ENCODE results near the gene PTHLH. TPM values are rescaled to one million over a fixed set of nuclear protein-coding genes. Genes with fewer than 3 reads are reported as not detected.

PTHLH gene
- total RNA-seq, 3 donors from 2014 or later, result 2.4 to 7.5 (median 2.9) TPM

GRCh38 chr12:27998170-27998569, 25.6 kb upstream of the PTHLH start:
- no peak for DNase-seq (ENCODE audit: low spot score in 2 of 2)
- Histone ChIP-seq H3K4me3 (no peak overlapping the region), H3K36me3 (no peaks in the 10 kb centered on the region), H3K27ac (no peak overlapping the region), H3K27me3 (no peaks in the 10 kb centered on the region), H3K4me1 (no peaks in the 10 kb centered on the region), H3K9me3 (no peaks in the 10 kb centered on the region)
- intact Hi-C loops (cut with DNase I; ENCODE audit: low total_unique reads), result no loop called here
- TF ChIP-seq POLR2AphosphoS5 (IDR thresholded peaks at IDR 0.05) (no peak), CTCF (IDR thresholded peaks at IDR 0.05) (no peak), POLR2A (IDR thresholded peaks at IDR 0.05) (no peak)

GRCh38 chr12:27996761-27997160, 24.2 kb upstream of the PTHLH start:
- no peak overlapping the region for H3K4me3 ChIP-seq

GRCh38 chr12:27995406-27995805, 22.9 kb upstream of the PTHLH start:
- Histone ChIP-seq H3K4me3 (no peak overlapping the region), H3K4me1 (no peaks in the 10 kb centered on the region), H3K27ac (no peak overlapping the region), H3K27me3 (no peaks in the 10 kb centered on the region), H3K9me3 (no peaks in the 10 kb centered on the region), H3K36me3 (no peaks in the 10 kb centered on the region)
- intact Hi-C loops (cut with DNase I; ENCODE audit: low total_unique reads), result no loop called here
- TF ChIP-seq CTCF (IDR thresholded peaks at IDR 0.05) (no peak), POLR2AphosphoS5 (IDR thresholded peaks at IDR 0.05) (no peak), POLR2A (IDR thresholded peaks at IDR 0.05) (no peak)
- no peak for DNase-seq (ENCODE audit: low spot score in 2 of 2)

More at GRCh38 chr12:27996761-27997160, 24.2 kb upstream of the PTHLH start:
- intact Hi-C loops (cut with DNase I; ENCODE audit: low total_unique reads), result no loop called here
- no peak for TF ChIP-seq POLR2A (IDR thresholded peaks at IDR 0.05)
- TF ChIP-seq POLR2AphosphoS5 (IDR thresholded peaks at IDR 0.05), result no peak
- no peak for TF ChIP-seq CTCF (IDR thresholded peaks at IDR 0.05)
- Histone ChIP-seq H3K4me1 (no peaks in the 10 kb centered on the region), H3K27me3 (no peaks in the 10 kb centered on the region), H3K9me3 (no peaks in the 10 kb centered on the region), H3K27ac (no peak overlapping the region), H3K36me3 (no peaks in the 10 kb centered on the region)
- no peak for DNase-seq (ENCODE audit: low spot score in 2 of 2)

GRCh38 chr12:27988594-27989233, 16.2 kb upstream of the PTHLH start:
- H3K4me1 ChIP-seq, result no peaks in the 10 kb centered on the region
- H3K4me3 ChIP-seq, result no peak overlapping the region
- no peak overlapping the region for H3K27ac ChIP-seq
- H3K27me3 ChIP-seq, result no peaks in the 10 kb centered on the region
- no peak for DNase-seq (ENCODE audit: low spot score in 2 of 2)
- TF ChIP-seq POLR2AphosphoS5 (IDR thresholded peaks at IDR 0.05) (no peak), CTCF (IDR thresholded peaks at IDR 0.05) (no peak), POLR2A (IDR thresholded peaks at IDR 0.05) (no peak)
- H3K36me3 ChIP-seq, result no peaks in the 10 kb centered on the region
- H3K9me3 ChIP-seq, result no peaks in the 10 kb centered on the region
- intact Hi-C loops (cut with DNase I; ENCODE audit: low total_unique reads), result no loop called here

GRCh38 chr12:27987331-27987730, 14.8 kb upstream of the PTHLH start:
- intact Hi-C loops (cut with DNase I; ENCODE audit: low total_unique reads), result no loop called here
- Histone ChIP-seq H3K9me3 (no peaks in the 10 kb centered on the region), H3K4me1 (no peaks in the 10 kb centered on the region), H3K27ac (no peak overlapping the region), H3K27me3 (no peaks in the 10 kb centered on the region), H3K36me3 (no peaks in the 10 kb centered on the region), H3K4me3 (no peak overlapping the region)
- DNase-seq (ENCODE audit: low spot score in 2 of 2), result no peak
- TF ChIP-seq POLR2A (IDR thresholded peaks at IDR 0.05) (no peak), CTCF (IDR thresholded peaks at IDR 0.05) (no peak), POLR2AphosphoS5 (IDR thresholded peaks at IDR 0.05) (no peak)
